HepG2 (cell line): Measurements from ENCODE around the gene ESRP2. TPM values are rescaled to one million over a fixed set of nuclear protein-coding genes. Genes with fewer than 3 reads are reported as not detected.

Experiments
- DDIT3 ChIP-seq: sonication (generic); formaldehyde crosslinking; IDR thresholded peaks from 2 replicates; pipeline ENCODE4 v1.4.0; 2020; ENCODE audit warnings: mild to moderate bottlenecking, missing genetic modification reagents
- DMAP1 ChIP-seq: IDR thresholded peaks from 2 replicates; pipeline ENCODE4 v1.6.1; 2016
- ELF3 ChIP-seq: IDR thresholded peaks from 2 replicates; pipeline ENCODE4 v1.6.1; 2016; ENCODE audit warnings: missing genetic modification reagents, missing compliant biosample characterization
- ETV6 ChIP-seq: sonication (generic); formaldehyde crosslinking; conservative IDR thresholded peaks from 2 replicates; pipeline ENCODE4 v1.4.0; 2020; ENCODE audit warnings: missing genetic modification reagents
- HOMEZ ChIP-seq: IDR thresholded peaks from 2 replicates; pipeline ENCODE4 v1.6.1; 2016; ENCODE audit warnings: low read depth
- HOXA9 ChIP-seq: sonication (generic); formaldehyde crosslinking; IDR thresholded peaks from 2 replicates; pipeline ENCODE4 v1.8.1; 2022; ENCODE audit warnings: missing genetic modification reagents, mild to moderate bottlenecking, moderate library complexity, borderline replicate concordance
- MEIS1 ChIP-seq: sonication (generic); formaldehyde crosslinking; IDR thresholded peaks from 2 replicates; pipeline ENCODE4 v1.9.0; 2021; ENCODE audit warnings: mild to moderate bottlenecking, missing genetic modification reagents, moderate library complexity, borderline replicate concordance
- MIER3 ChIP-seq: IDR thresholded peaks from 2 replicates; pipeline ENCODE4 v1.6.1; 2016; ENCODE audit warnings: missing compliant biosample characterization, borderline replicate concordance
- MTA3 ChIP-seq: sonication (generic); formaldehyde crosslinking; IDR thresholded peaks from 2 replicates; pipeline ENCODE4 v1.4.0; 2020; ENCODE audit warnings: missing genetic modification reagents
- PHF8 ChIP-seq: sonication (generic); formaldehyde crosslinking; IDR thresholded peaks from 2 replicates; pipeline ENCODE4 v1.5.0; 2020; ENCODE audit warnings: missing genetic modification reagents
- RFX1 ChIP-seq: fragments of 450-650 bp; IDR thresholded peaks from 2 replicates; pipeline ENCODE4 v1.6.1; 2017
- RXRB ChIP-seq: IDR thresholded peaks from 2 replicates; pipeline ENCODE4 v1.6.1; 2016; ENCODE audit warnings: borderline replicate concordance, missing genetic modification reagents, missing compliant biosample characterization
- SNAI1 ChIP-seq: sonication (generic); formaldehyde crosslinking; IDR thresholded peaks from 2 replicates; pipeline ENCODE4 v1.5.0; 2020; ENCODE audit warnings: mild to moderate bottlenecking, missing genetic modification reagents, borderline replicate concordance
- TARDBP ChIP-seq: sonication (generic); formaldehyde crosslinking; IDR thresholded peaks from 2 replicates; pipeline ENCODE4 v1.8.0; 2022; ENCODE audit warnings: mild to moderate bottlenecking, missing genetic modification reagents
- TCF7 ChIP-seq: sonication (generic); IDR thresholded peaks from 2 replicates; pipeline ENCODE4 v1.6.1; 2016; ENCODE audit warnings: antibody characterized with exemption, low read depth
- TP53 ChIP-seq: sonication (generic); formaldehyde crosslinking; conservative IDR thresholded peaks from 2 replicates; pipeline ENCODE4 v1.4.0; 2020; ENCODE audit warnings: missing genetic modification reagents
- ZBTB38 ChIP-seq: sonication (generic); formaldehyde crosslinking; IDR thresholded peaks from 2 replicates; pipeline ENCODE4 v1.5.1; 2020; ENCODE audit warnings: mild to moderate bottlenecking, missing genetic modification reagents
- ZFP90 ChIP-seq: sonication (generic); formaldehyde crosslinking; IDR thresholded peaks from 2 replicates; pipeline ENCODE4 v1.8.0; 2022; ENCODE audit warnings: missing genetic modification reagents, mild to moderate bottlenecking, inconsistent platforms, borderline replicate concordance
- ZMAT3 ChIP-seq: sonication (generic); formaldehyde crosslinking; conservative IDR thresholded peaks from 2 replicates; pipeline ENCODE4 v1.7.0; 2021; ENCODE audit warnings: missing genetic modification reagents
- ZNF326 ChIP-seq: sonication (generic); formaldehyde crosslinking; IDR thresholded peaks from 2 replicates; pipeline ENCODE4 v1.4.0; 2020; ENCODE audit warnings: missing genetic modification reagents, borderline replicate concordance
- ZNF691 ChIP-seq: sonication (generic); formaldehyde crosslinking; IDR thresholded peaks from 2 replicates; pipeline ENCODE4 v1.4.0; 2020; ENCODE audit warnings: missing genetic modification reagents, low read depth, mild to moderate bottlenecking, borderline replicate concordance
- ZNF749 ChIP-seq: sonication (generic); formaldehyde crosslinking; IDR thresholded peaks from 2 replicates; pipeline ENCODE4 v1.8.0; 2022; ENCODE audit warnings: mild to moderate bottlenecking, missing genetic modification reagents, moderate library complexity, borderline replicate concordance
- ZNF792 ChIP-seq: IDR thresholded peaks from 2 replicates; pipeline ENCODE4 v1.6.1; 2016
- ZNF879 ChIP-seq: sonication (generic); formaldehyde crosslinking; IDR thresholded peaks from 2 replicates; pipeline ENCODE4 v1.8.1; 2023; ENCODE audit warnings: missing genetic modification reagents
- polyA plus RNA-seq, 8 experiments: library from polyadenylated mRNA; depleted of rRNA in 3 of 8; stranded (reverse) in 7 of 8; unstranded in 1 of 8; fragments of >200 nt; fragmentation: Illumina TruSeq in 4 of 8; extraction: Trizol in 4 of 8; gene quantifications; 2 replicates each; pipeline versions ENCODE4 v1.2.1 to v1.2.3, GENCODE V29; 2011 to 2016; ENCODE audit warnings: low read depth in 4 of 8, missing spikeins in 1 of 8, mixed read lengths in 1 of 8; ENCODE audit not compliant: insufficient read depth in 1 of 8
- total RNA-seq, 5 experiments: library from RNA; depleted of rRNA; stranded (reverse); fragments of >200 nt; fragmentation: Illumina TruSeq; extraction: Trizol; gene quantifications; 2 replicates each; pipeline ENCODE4 v1.2.3, GENCODE V29; 2016; ENCODE audit warnings: low read depth in 1 of 5
- TF ChIP-seq, protein P1 (sequence below): sonication (generic); formaldehyde crosslinking; IDR thresholded peaks from 2 replicates; pipeline ENCODE4 v1.8.0; 2022; ENCODE audit warnings: mild to moderate bottlenecking, missing genetic modification reagents, moderate library complexity
- TF ChIP-seq, protein P2 (sequence below): sonication (generic); formaldehyde crosslinking; conservative IDR thresholded peaks from 2 replicates; pipeline ENCODE4 v1.5.0; 2020; ENCODE audit warnings: missing genetic modification reagents

Gene ESRP2
- total and polyA plus RNA-seq, 2 of the 13 experiments (the other 11 are each of a cell fraction or from before 2014, with no cell fraction given): 21.1 to 32.4 TPM

GRCh38 chr16:68237243-68238028, 1.5 kb upstream of the ESRP2 start (continued):
- TF ChIP-seq SNAI1 (no peak), ZNF879 (CRISPR knock-in tag) (no peak; the same call in 1 of the 2 replicates), TARDBP (CRISPR knock-in tag) (peak; percentile 87), MTA3 (no peak), MEIS1 (peak; percentile 72; the same call in 1 of the 2 replicates), ZNF749 (CRISPR knock-in tag) (peak; percentile 23; the same call in 1 of the 2 replicates), MIER3 (CRISPR knock-in tag) (peak; percentile 46; the same call in 1 of the 2 replicates), TP53 (no peak), ZMAT3 (CRISPR knock-in tag) (peak; percentile 91), ELF3 (CRISPR knock-in tag) (peak; percentile 93), ZFP90 (CRISPR knock-in tag) (no peak; the same call in none of the 2 replicates), ETV6 (no peak; the same call in none of the 2 replicates), PHF8 (peak; percentile 56), ZBTB38 (CRISPR knock-in tag) (peak; percentile 99; the same call in 1 of the 2 replicates), DMAP1 (CRISPR knock-in tag) (peak; percentile 73; the same call in 1 of the 2 replicates), DDIT3 (CRISPR knock-in tag) (no peak), RXRB (CRISPR knock-in tag) (peak; percentile 79), TCF7 (0 out of 2 replicates have a peak, but pooled peaks have one; percentile 31), ZNF326 (CRISPR knock-in tag) (no peak), ZNF792 (CRISPR knock-in tag) (peak; percentile 31; the same call in 1 of the 2 replicates), HOXA9 (no peak), RFX1 (no peak), HOMEZ (CRISPR knock-in tag) (no peak), ZNF691 (CRISPR knock-in tag) (peak; percentile 37)
- TF ChIP-seq, protein P1, sequence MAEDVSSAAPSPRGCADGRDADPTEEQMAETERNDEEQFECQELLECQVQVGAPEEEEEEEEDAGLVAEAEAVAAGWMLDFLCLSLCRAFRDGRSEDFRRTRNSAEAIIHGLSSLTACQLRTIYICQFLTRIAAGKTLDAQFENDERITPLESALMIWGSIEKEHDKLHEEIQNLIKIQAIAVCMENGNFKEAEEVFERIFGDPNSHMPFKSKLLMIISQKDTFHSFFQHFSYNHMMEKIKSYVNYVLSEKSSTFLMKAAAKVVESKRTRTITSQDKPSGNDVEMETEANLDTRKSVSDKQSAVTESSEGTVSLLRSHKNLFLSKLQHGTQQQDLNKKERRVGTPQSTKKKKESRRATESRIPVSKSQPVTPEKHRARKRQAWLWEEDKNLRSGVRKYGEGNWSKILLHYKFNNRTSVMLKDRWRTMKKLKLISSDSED (CRISPR knock-in tag): no peak
- TF ChIP-seq, protein P2, sequence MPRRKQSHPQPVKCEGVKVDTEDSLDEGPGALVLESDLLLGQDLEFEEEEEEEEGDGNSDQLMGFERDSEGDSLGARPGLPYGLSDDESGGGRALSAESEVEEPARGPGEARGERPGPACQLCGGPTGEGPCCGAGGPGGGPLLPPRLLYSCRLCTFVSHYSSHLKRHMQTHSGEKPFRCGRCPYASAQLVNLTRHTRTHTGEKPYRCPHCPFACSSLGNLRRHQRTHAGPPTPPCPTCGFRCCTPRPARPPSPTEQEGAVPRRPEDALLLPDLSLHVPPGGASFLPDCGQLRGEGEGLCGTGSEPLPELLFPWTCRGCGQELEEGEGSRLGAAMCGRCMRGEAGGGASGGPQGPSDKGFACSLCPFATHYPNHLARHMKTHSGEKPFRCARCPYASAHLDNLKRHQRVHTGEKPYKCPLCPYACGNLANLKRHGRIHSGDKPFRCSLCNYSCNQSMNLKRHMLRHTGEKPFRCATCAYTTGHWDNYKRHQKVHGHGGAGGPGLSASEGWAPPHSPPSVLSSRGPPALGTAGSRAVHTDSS: no peak
